ENCODE results near the gene CYP19A1.

Gene CYP19A1

GRCh38 chr15:51346136-51346535 is 7.7 kb upstream of the CYP19A1 start:
- TF ChIP-seq ZNF747 (tag by site-specific recombination; IDR thresholded peaks at IDR 0.05) (no peak), TCF7L2 (IDR thresholded peaks at IDR 0.05; ENCODE audit: borderline replicate concordance, low read depth, low read length) (no peak), SCRT1 (tag by site-specific recombination; IDR thresholded peaks at IDR 0.05; ENCODE audit: borderline replicate concordance) (no peak), ZNF426 (tag by site-specific recombination; IDR thresholded peaks at IDR 0.05) (no peak), ZNF394 (tag by site-specific recombination; IDR thresholded peaks at IDR 0.05; ENCODE audit: borderline replicate concordance) (no peak), GLIS2 (tag by site-specific recombination; IDR thresholded peaks at IDR 0.05) (no peak), ZNF580 (tag by site-specific recombination; IDR thresholded peaks at IDR 0.05) (no peak), ZNF785 (tag by site-specific recombination; IDR thresholded peaks at IDR 0.05) (no peak), ZNF555 (tag by site-specific recombination; conservative IDR thresholded peaks at IDR 0.05) (no peak), ZBTB20 (tag by site-specific recombination; IDR thresholded peaks at IDR 0.05) (no peak)
- no peaks in the 10 kb centered on the region for H3K9me3 ChIP-seq (ENCODE audit: control insufficient read depth, insufficient read depth, low read depth, low read length)
- ChIA-PET POLR2A (no interaction called here), CTCF (no interaction called here)
- no peak overlapping the region for H3K27ac ChIP-seq (ENCODE audit: extremely low read depth, low read depth, low read length)
- no peak overlapping the region for H3K4me3 ChIP-seq (ENCODE audit: low read depth, low read length)
- H3K4me1 ChIP-seq (ENCODE audit: control insufficient read depth, insufficient read depth, low read length), result no peaks in the 10 kb centered on the region
- no peaks in the 10 kb centered on the region for H3K36me3 ChIP-seq (ENCODE audit: control insufficient read depth in 2 of 2, insufficient read depth in 1 of 2, low read length in 2 of 2)

GRCh38 chr15:51343466-51343865 is 5.1 kb upstream of the CYP19A1 start:
- POLR2A ChIA-PET, result no interaction called here
- Histone ChIP-seq H3K36me3 (ENCODE audit: control insufficient read depth in 2 of 2, insufficient read depth in 1 of 2, low read length in 2 of 2) (no peaks in the 10 kb centered on the region), H3K9me3 (ENCODE audit: control insufficient read depth, insufficient read depth, low read depth, low read length) (no peaks in the 10 kb centered on the region), H3K4me3 (ENCODE audit: low read depth, low read length) (no peak overlapping the region), H3K4me1 (ENCODE audit: control insufficient read depth, insufficient read depth, low read length) (no peaks in the 10 kb centered on the region), H3K27ac (ENCODE audit: extremely low read depth, low read depth, low read length) (no peak overlapping the region)
- CTCF ChIA-PET, result interaction anchor here (0.5 kb wide), 1 partner anchor 180 kb away, joined by 4 read pairs; no protein-coding TSS in a partner anchor
- TF ChIP-seq PRDM6 (tag by site-specific recombination; IDR thresholded peaks at IDR 0.05) (no peak), ZBTB20 (tag by site-specific recombination; IDR thresholded peaks at IDR 0.05) (peak; percentile 52; the same call in 1 of the 2 replicates)

- Histone ChIP-seq H3K9me3 (ENCODE audit: control insufficient read depth, insufficient read depth, low read depth, low read length) (no peaks in the 10 kb centered on the region), H3K4me1 (ENCODE audit: control insufficient read depth, insufficient read depth, low read length) (no peaks in the 10 kb centered on the region), H3K4me3 (ENCODE audit: low read depth, low read length) (peak overlapping the region; percentile 32; the same call in 1 of the 2 replicates), H3K36me3 (ENCODE audit: control insufficient read depth in 2 of 2, insufficient read depth in 1 of 2, low read length in 2 of 2) (no peaks in the 10 kb centered on the region), H3K27ac (ENCODE audit: extremely low read depth, low read depth, low read length) (no peak overlapping the region)
- POLR2A ChIA-PET, result no interaction called here
- TF ChIP-seq SCRT2 (tag by site-specific recombination; IDR thresholded peaks at IDR 0.05) (no peak), PATZ1 (tag by site-specific recombination; IDR thresholded peaks at IDR 0.05) (0 out of 2 replicates have a peak, but pooled peaks have one; percentile 1), ZNF10 (tag by site-specific recombination; IDR thresholded peaks at IDR 0.05) (0 out of 2 replicates have a peak, but pooled peaks have one; percentile 5)
- CTCF ChIA-PET, result no interaction called here
These were observed 4.0 kb upstream of the CYP19A1 start for GRCh38 chr15:51342227-51342999.
